ENCODE results near the gene ABLIM2.

Gene ABLIM2

GRCh38 chr4:8084712-8085490 is 73.7 kb downstream of the ABLIM2 start:
- TF ChIP-seq EZH2phosphoT487 (IDR thresholded peaks at IDR 0.05; ENCODE audit: low read length) (no peak), CTCF (IDR thresholded peaks at IDR 0.05; ENCODE audit: low read length) (no peak), EZH2 (optimal IDR thresholded peaks at IDR 0.05; ENCODE audit: low read depth, low read length) (no peak)
- Histone ChIP-seq H3K27ac (ENCODE audit: low read length) (no peak overlapping the region), H3K27me3 (replicated peaks; ENCODE audit: insufficient read depth, low read length) (peaks cover 88% of the 10 kb centered on the region), H3F3A (ENCODE audit: insufficient read depth, low read length) (no peaks in the 10 kb centered on the region), H3K36me3 (replicated peaks; ENCODE audit: insufficient read depth, low read length) (no peaks in the 10 kb centered on the region), H3K4me2 (ENCODE audit: low read depth, low read length) (no peak overlapping the region), H3K9me2 (replicated peaks; ENCODE audit: insufficient read depth, low read length) (no peaks in the 10 kb centered on the region), H3K4me3 (ENCODE audit: low read length) (no peak overlapping the region), H3K9me3 (replicated peaks; ENCODE audit: insufficient read depth, low read length) (no peaks in the 10 kb centered on the region), H4K20me1 (ENCODE audit: insufficient read depth, low read length) (no peaks in the 10 kb centered on the region), H3K4me1 (ENCODE audit: low read length) (no peaks in the 10 kb centered on the region), H3K9ac (ENCODE audit: low read length) (no peak overlapping the region), H3K79me2 (ENCODE audit: low read length) (no peaks in the 10 kb centered on the region), H2AFZ (ENCODE audit: low read length) (no peak overlapping the region)
- no peak for DNase-seq

- no peaks in the 10 kb centered on the region for H3K9me2 ChIP-seq (replicated peaks; ENCODE audit: insufficient read depth, low read length)
- no peak for DNase-seq
- no peaks in the 10 kb centered on the region for H3K4me1 ChIP-seq (ENCODE audit: low read length)
- no peak for TF ChIP-seq CTCF (IDR thresholded peaks at IDR 0.05; ENCODE audit: low read length)
- TF ChIP-seq EZH2 (optimal IDR thresholded peaks at IDR 0.05; ENCODE audit: low read depth, low read length): no peak
- TF ChIP-seq EZH2phosphoT487 (IDR thresholded peaks at IDR 0.05; ENCODE audit: low read length): no peak
- no peak overlapping the region for H3K4me3 ChIP-seq (ENCODE audit: low read length)
- H3K9me3 ChIP-seq (replicated peaks; ENCODE audit: insufficient read depth, low read length): no peaks in the 10 kb centered on the region
- peaks cover 94% of the 10 kb centered on the region for H3K27me3 ChIP-seq (replicated peaks; ENCODE audit: insufficient read depth, low read length)
- no peak overlapping the region for H2AFZ ChIP-seq (ENCODE audit: low read length)
- no peaks in the 10 kb centered on the region for H3K79me2 ChIP-seq (ENCODE audit: low read length)
- H3K4me2 ChIP-seq (ENCODE audit: low read depth, low read length): no peak overlapping the region
- H3K36me3 ChIP-seq (replicated peaks; ENCODE audit: insufficient read depth, low read length): no peaks in the 10 kb centered on the region
- no peak overlapping the region for H3K9ac ChIP-seq (ENCODE audit: low read length)
- no peaks in the 10 kb centered on the region for H3F3A ChIP-seq (ENCODE audit: insufficient read depth, low read length)
- no peak overlapping the region for H3K27ac ChIP-seq (ENCODE audit: low read length)
- no peaks in the 10 kb centered on the region for H4K20me1 ChIP-seq (ENCODE audit: insufficient read depth, low read length)
Measured at GRCh38 chr4:8084031-8084660, 74.5 kb downstream of the ABLIM2 start.

- Histone ChIP-seq H3K9me2 (replicated peaks; ENCODE audit: insufficient read depth, low read length) (no peaks in the 10 kb centered on the region), H3K27ac (ENCODE audit: low read length) (no peak overlapping the region), H3K9me3 (replicated peaks; ENCODE audit: insufficient read depth, low read length) (no peaks in the 10 kb centered on the region), H3F3A (ENCODE audit: insufficient read depth, low read length) (no peaks in the 10 kb centered on the region), H3K36me3 (replicated peaks; ENCODE audit: insufficient read depth, low read length) (no peaks in the 10 kb centered on the region), H3K79me2 (ENCODE audit: low read length) (no peaks in the 10 kb centered on the region), H3K4me1 (ENCODE audit: low read length) (no peaks in the 10 kb centered on the region), H2AFZ (ENCODE audit: low read length) (no peak overlapping the region), H3K9ac (ENCODE audit: low read length) (no peak overlapping the region), H3K4me3 (ENCODE audit: low read length) (no peak overlapping the region), H3K27me3 (replicated peaks; ENCODE audit: insufficient read depth, low read length) (peaks cover 94% of the 10 kb centered on the region), H4K20me1 (ENCODE audit: insufficient read depth, low read length) (no peaks in the 10 kb centered on the region), H3K4me2 (ENCODE audit: low read depth, low read length) (no peak overlapping the region)
- no peak for DNase-seq
- TF ChIP-seq EZH2phosphoT487 (IDR thresholded peaks at IDR 0.05; ENCODE audit: low read length) (no peak), EZH2 (optimal IDR thresholded peaks at IDR 0.05; ENCODE audit: low read depth, low read length) (no peak), CTCF (IDR thresholded peaks at IDR 0.05; ENCODE audit: low read length) (no peak)
Measured at GRCh38 chr4:8083086-8083825, 75.4 kb downstream of the ABLIM2 start.
